ENCODE measurements around the gene CGREF1.

Gene CGREF1

GRCh38 chr2:27092696-27093429, 26.1 kb downstream of the CGREF1 start:
- H3K4me3 ChIP-seq (ENCODE audit: low read depth, low read length), result no peak overlapping the region
- DNase-seq (ENCODE audit: low read depth, low spot score), result no peak
- no peak for TF ChIP-seq CTCF (IDR thresholded peaks at IDR 0.05; ENCODE audit: low read depth, low read length)
- in situ Hi-C loops (cut with HindIII; ENCODE audit: low sequenced_read_pairs), result no loop called here

GRCh38 chr2:27091746-27092695, 26.9 kb downstream of the CGREF1 start:
- DNase-seq (ENCODE audit: low read depth, low spot score), result no peak
- TF ChIP-seq CTCF (IDR thresholded peaks at IDR 0.05; ENCODE audit: low read depth, low read length), result no peak
- in situ Hi-C loops (cut with HindIII; ENCODE audit: low sequenced_read_pairs), result no loop called here
- H3K4me3 ChIP-seq (ENCODE audit: low read depth, low read length), result no peak overlapping the region

GRCh38 chr2:27089111-27089954, 29.6 kb downstream of the CGREF1 start:
- DNase-seq (ENCODE audit: low read depth, low spot score), result no peak
- TF ChIP-seq CTCF (IDR thresholded peaks at IDR 0.05; ENCODE audit: low read depth, low read length), result no peak
- in situ Hi-C loops (cut with HindIII; ENCODE audit: low sequenced_read_pairs), result no loop called here
- H3K4me3 ChIP-seq (ENCODE audit: low read depth, low read length), result no peak overlapping the region

- in situ Hi-C loops (cut with HindIII; ENCODE audit: low sequenced_read_pairs), result no loop called here
- no peak for DNase-seq (ENCODE audit: low read depth, low spot score)
- no peak for TF ChIP-seq CTCF (IDR thresholded peaks at IDR 0.05; ENCODE audit: low read depth, low read length)
- H3K4me3 ChIP-seq (ENCODE audit: low read depth, low read length), result no peak overlapping the region
Measured at GRCh38 chr2:27088634-27089033, 30.3 kb downstream of the CGREF1 start.

- TF ChIP-seq CTCF (IDR thresholded peaks at IDR 0.05; ENCODE audit: low read depth, low read length), result no peak
- in situ Hi-C loops (cut with HindIII; ENCODE audit: low sequenced_read_pairs), result no loop called here
- H3K4me3 ChIP-seq (ENCODE audit: low read depth, low read length), result no peak overlapping the region
- DNase-seq (ENCODE audit: low read depth, low spot score), result no peak
Measured at GRCh38 chr2:27087823-27088410, 31.0 kb downstream of the CGREF1 start.
